Chondrocyte (in vitro differentiated cells): ENCODE results near the gene EGFR. TPM values are rescaled to one million over a fixed set of nuclear protein-coding genes. Genes with fewer than 3 reads are reported as not detected.

Source experiments
- DNase-seq: peaks from one replicate; pipeline ENCODE4 v3.0.0; 2021; ENCODE audit warnings: mixed read lengths, low spot score
- H3K27ac Mint-ChIP-seq: one replicate; pipeline ENCODE4 v1.8.0; 2021; ENCODE audit warnings: mild to moderate bottlenecking, moderate library complexity, mixed read lengths; ENCODE audit not compliant: unreplicated experiment
- H3K27me3 Mint-ChIP-seq: 2 replicates; pipeline ENCODE4 v1.8.0; 2021; ENCODE audit warnings: low read depth, mixed read lengths
- H3K36me3 Mint-ChIP-seq: 2 replicates; pipeline ENCODE4 v1.8.0; 2021; ENCODE audit warnings: low read depth, mixed read lengths
- H3K4me1 Mint-ChIP-seq: 2 replicates; pipeline ENCODE4 v1.8.0; 2021; ENCODE audit warnings: low read depth, mild to moderate bottlenecking, mixed read lengths
- H3K4me3 Mint-ChIP-seq: one replicate; pipeline ENCODE4 v1.8.0; 2021; ENCODE audit warnings: mild to moderate bottlenecking, moderate library complexity, mixed read lengths; ENCODE audit not compliant: unreplicated experiment
- H3K9me3 Mint-ChIP-seq: 2 replicates; pipeline ENCODE4 v1.8.0; 2021; ENCODE audit warnings: low read depth, mixed read lengths
- total RNA-seq: library from RNA; stranded (reverse); gene quantifications from 3 replicates; pipeline ENCODE4 v1.2.1, GENCODE V29; 2021
- TF ChIP-seq, protein P1 (sequence below): fragments of 200-600 bp; sonication (generic); IDR thresholded peaks from 2 replicates; pipeline ENCODE4 v1.5.0; 2021; ENCODE audit warnings: antibody characterized with exemption, mild to moderate bottlenecking, moderate library complexity

The EGFR gene
- total RNA-seq, 1 donor from 2014 or later, result 25.5 TPM

GRCh38 chr7:55094092-55094690, 75.4 kb downstream of the EGFR start:
- H3K27me3 Mint-ChIP-seq, result peaks cover 5% of the 10 kb centered on the region
- no peak overlapping the region for H3K27ac Mint-ChIP-seq
- H3K9me3 Mint-ChIP-seq, result no peaks in the 10 kb centered on the region
- DNase-seq, result no peak
- H3K4me3 Mint-ChIP-seq, result no peak overlapping the region
- no peaks in the 10 kb centered on the region for H3K36me3 Mint-ChIP-seq
- H3K4me1 Mint-ChIP-seq, result peaks cover 13% of the 10 kb centered on the region
- TF ChIP-seq, protein P1, sequence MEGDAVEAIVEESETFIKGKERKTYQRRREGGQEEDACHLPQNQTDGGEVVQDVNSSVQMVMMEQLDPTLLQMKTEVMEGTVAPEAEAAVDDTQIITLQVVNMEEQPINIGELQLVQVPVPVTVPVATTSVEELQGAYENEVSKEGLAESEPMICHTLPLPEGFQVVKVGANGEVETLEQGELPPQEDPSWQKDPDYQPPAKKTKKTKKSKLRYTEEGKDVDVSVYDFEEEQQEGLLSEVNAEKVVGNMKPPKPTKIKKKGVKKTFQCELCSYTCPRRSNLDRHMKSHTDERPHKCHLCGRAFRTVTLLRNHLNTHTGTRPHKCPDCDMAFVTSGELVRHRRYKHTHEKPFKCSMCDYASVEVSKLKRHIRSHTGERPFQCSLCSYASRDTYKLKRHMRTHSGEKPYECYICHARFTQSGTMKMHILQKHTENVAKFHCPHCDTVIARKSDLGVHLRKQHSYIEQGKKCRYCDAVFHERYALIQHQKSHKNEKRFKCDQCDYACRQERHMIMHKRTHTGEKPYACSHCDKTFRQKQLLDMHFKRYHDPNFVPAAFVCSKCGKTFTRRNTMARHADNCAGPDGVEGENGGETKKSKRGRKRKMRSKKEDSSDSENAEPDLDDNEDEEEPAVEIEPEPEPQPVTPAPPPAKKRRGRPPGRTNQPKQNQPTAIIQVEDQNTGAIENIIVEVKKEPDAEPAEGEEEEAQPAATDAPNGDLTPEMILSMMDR, result no peak

GRCh38 chr7:55095672-55096071, 76.9 kb downstream of the EGFR start:
- Mint-ChIP-seq H3K36me3 (no peaks in the 10 kb centered on the region), H3K4me1 (peaks cover 16% of the 10 kb centered on the region), H3K9me3 (no peaks in the 10 kb centered on the region), H3K27me3 (peaks cover 5% of the 10 kb centered on the region), H3K27ac (no peak overlapping the region), H3K4me3 (no peak overlapping the region)
- no peak for DNase-seq
- TF ChIP-seq, protein P1, result no peak

DNA sequence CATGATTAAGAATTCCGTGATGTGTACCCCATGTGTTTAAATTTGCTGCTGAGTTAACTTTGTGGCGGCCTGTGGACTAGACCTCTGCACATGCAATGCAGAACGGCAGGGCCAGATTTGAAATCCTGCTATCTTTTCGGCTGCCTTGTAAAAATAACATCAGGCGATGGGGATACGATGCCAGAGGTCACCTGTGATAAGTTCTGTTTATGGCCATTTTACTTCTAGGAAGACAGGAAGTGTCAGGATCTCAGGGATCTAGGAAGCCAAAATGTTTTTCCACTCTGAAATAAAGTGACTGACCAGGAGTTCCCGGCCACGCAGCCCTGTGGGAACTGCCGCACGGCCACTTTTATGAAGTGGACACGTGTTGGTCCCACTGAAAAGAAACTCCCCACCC, 77.5 kb downstream of the EGFR start:
- H3K9me3 Mint-ChIP-seq, result no peaks in the 10 kb centered on the region
- H3K36me3 Mint-ChIP-seq, result no peaks in the 10 kb centered on the region
- H3K4me1 Mint-ChIP-seq, result peaks cover 16% of the 10 kb centered on the region
- no peak overlapping the region for H3K4me3 Mint-ChIP-seq
- H3K27me3 Mint-ChIP-seq, result peaks cover 3% of the 10 kb centered on the region
- no peak overlapping the region for H3K27ac Mint-ChIP-seq
- TF ChIP-seq, protein P1, result no peak
- no peak for DNase-seq

DNA sequence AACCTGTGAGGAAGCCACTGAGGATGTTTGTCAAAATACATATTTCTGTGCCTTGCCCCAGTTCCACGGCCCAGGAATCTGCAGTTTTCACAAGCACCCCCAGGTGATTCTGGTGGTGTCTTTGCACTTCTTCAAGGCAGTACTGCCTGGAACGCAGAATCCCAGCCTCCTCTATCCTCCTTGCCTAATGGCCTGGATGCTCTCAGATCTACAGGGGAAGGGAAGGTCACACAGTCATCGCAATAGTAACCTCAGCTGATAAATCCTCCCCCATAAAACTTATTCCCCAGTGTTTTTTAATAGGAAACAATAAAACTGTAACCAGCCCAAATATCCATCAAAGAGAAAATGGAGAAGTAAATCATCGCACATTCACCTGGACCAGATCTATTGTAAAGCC, 78.3 kb downstream of the EGFR start:
- Mint-ChIP-seq H3K4me3 (no peak overlapping the region), H3K27me3 (peaks cover 8% of the 10 kb centered on the region), H3K27ac (no peak overlapping the region), H3K36me3 (peaks cover 2% of the 10 kb centered on the region), H3K4me1 (peaks cover 10% of the 10 kb centered on the region), H3K9me3 (no peaks in the 10 kb centered on the region)
- DNase-seq, result no peak
- TF ChIP-seq, protein P1, result no peak

DNA sequence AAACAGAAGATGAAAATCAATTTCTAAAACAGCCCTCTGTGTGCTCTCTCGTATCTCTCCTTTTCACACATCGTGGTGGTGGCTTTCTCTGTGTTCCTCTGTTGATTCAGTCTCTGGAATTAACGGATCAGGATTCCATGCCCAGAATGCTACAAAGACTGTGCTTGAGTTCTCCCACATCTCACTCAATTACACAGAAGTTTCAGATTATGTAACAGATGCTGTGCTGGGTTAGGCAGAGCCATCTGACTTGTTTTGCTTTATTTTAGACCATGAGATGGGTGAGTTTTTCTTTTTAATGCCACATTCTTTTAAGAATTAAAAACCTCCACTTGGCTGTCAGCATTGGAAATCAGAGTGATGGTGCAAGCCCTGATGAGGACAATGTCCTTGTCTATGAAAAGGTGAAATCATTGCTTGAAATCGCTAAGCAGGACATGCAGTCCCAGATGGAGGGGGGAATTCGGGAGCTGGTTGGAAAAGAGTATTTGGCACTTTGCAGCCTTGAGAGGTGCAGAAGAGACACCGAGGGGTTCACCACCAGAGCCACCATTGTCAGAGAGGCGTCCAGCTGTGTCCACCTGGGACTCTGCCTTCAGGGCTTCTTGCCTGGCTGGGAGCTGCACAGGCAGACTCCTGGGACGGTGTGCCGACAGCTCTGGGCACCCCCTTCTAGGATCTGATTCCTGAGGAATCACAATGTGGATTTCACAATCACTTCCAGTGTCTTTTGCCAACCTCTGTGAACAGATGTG, 80.4 kb downstream of the EGFR start:
- Mint-ChIP-seq H3K4me1 (peaks cover 3% of the 10 kb centered on the region), H3K36me3 (peaks cover 5% of the 10 kb centered on the region), H3K27ac (no peak overlapping the region), H3K27me3 (peaks cover 11% of the 10 kb centered on the region), H3K4me3 (no peak overlapping the region), H3K9me3 (no peaks in the 10 kb centered on the region)
- DNase-seq, result no peak
- TF ChIP-seq, protein P1, result no peak
